ENCODE measurements around the gene FAM241B.

The FAM241B gene

DNA sequence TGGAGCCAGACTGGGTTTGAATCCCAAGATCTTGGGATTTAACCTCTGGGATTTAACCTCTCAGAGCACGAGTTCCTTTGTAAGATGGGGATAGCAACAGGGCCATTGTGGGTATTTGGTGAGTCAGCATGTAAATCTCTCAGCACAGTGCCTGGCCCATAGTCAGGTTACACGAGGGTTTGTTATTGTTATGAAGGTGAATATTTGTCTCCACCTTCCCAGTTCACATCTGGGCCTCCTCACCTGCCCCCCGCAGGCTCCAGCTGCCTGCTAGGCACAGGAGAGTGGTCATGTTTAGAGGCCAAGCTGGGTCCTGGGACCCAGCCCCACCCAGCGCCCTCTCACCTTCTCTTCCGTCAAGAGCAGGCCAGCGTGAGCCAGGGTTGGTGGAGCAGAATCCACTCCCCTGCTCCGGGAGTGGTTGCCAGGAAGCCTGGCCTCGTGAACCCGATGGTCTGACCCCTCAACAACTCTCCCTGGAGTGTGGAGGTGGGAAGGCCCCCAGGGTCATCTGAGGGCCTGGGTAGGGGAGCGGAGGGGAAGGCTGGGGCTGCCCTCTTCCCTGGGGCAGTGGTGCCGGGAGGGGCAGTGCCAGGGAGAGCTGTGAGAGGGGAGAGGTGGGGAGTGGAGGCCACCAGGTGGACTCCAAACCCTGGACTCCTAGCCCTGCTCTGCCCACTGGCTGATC is 26.0 kb downstream of the FAM241B start:
- Histone ChIP-seq H3K27me3 (ENCODE audit: insufficient read depth, poor library complexity, severe bottlenecking) (peaks cover 5% of the 10 kb centered on the region), H3K4me3 (replicated peaks; ENCODE audit: insufficient read depth, low read length) (no peak overlapping the region), H3K27ac (replicated peaks) (no peak overlapping the region)
- TF ChIP-seq GABPA (IDR thresholded peaks at IDR 0.05; ENCODE audit: low read depth) = no peak
- TF ChIP-seq POLR2AphosphoS5 (IDR thresholded peaks at IDR 0.05; ENCODE audit: low read depth) = no peak
- TF ChIP-seq SPI1 (IDR thresholded peaks at IDR 0.05; ENCODE audit: borderline replicate concordance, low read depth) = no peak
- TF ChIP-seq, protein P1, sequence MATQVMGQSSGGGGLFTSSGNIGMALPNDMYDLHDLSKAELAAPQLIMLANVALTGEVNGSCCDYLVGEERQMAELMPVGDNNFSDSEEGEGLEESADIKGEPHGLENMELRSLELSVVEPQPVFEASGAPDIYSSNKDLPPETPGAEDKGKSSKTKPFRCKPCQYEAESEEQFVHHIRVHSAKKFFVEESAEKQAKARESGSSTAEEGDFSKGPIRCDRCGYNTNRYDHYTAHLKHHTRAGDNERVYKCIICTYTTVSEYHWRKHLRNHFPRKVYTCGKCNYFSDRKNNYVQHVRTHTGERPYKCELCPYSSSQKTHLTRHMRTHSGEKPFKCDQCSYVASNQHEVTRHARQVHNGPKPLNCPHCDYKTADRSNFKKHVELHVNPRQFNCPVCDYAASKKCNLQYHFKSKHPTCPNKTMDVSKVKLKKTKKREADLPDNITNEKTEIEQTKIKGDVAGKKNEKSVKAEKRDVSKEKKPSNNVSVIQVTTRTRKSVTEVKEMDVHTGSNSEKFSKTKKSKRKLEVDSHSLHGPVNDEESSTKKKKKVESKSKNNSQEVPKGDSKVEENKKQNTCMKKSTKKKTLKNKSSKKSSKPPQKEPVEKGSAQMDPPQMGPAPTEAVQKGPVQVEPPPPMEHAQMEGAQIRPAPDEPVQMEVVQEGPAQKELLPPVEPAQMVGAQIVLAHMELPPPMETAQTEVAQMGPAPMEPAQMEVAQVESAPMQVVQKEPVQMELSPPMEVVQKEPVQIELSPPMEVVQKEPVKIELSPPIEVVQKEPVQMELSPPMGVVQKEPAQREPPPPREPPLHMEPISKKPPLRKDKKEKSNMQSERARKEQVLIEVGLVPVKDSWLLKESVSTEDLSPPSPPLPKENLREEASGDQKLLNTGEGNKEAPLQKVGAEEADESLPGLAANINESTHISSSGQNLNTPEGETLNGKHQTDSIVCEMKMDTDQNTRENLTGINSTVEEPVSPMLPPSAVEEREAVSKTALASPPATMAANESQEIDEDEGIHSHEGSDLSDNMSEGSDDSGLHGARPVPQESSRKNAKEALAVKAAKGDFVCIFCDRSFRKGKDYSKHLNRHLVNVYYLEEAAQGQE (IDR thresholded peaks at IDR 0.05; ENCODE audit: insufficient replicate concordance, low read depth) = no peak
- TF ChIP-seq, protein P2, sequence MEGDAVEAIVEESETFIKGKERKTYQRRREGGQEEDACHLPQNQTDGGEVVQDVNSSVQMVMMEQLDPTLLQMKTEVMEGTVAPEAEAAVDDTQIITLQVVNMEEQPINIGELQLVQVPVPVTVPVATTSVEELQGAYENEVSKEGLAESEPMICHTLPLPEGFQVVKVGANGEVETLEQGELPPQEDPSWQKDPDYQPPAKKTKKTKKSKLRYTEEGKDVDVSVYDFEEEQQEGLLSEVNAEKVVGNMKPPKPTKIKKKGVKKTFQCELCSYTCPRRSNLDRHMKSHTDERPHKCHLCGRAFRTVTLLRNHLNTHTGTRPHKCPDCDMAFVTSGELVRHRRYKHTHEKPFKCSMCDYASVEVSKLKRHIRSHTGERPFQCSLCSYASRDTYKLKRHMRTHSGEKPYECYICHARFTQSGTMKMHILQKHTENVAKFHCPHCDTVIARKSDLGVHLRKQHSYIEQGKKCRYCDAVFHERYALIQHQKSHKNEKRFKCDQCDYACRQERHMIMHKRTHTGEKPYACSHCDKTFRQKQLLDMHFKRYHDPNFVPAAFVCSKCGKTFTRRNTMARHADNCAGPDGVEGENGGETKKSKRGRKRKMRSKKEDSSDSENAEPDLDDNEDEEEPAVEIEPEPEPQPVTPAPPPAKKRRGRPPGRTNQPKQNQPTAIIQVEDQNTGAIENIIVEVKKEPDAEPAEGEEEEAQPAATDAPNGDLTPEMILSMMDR (IDR thresholded peaks at IDR 0.05; ENCODE audit: insufficient read depth, low read length) = no peak
- DNase-seq (ENCODE audit: low read depth in 1 of 2, low spot score in 1 of 2) = no peak

DNA sequence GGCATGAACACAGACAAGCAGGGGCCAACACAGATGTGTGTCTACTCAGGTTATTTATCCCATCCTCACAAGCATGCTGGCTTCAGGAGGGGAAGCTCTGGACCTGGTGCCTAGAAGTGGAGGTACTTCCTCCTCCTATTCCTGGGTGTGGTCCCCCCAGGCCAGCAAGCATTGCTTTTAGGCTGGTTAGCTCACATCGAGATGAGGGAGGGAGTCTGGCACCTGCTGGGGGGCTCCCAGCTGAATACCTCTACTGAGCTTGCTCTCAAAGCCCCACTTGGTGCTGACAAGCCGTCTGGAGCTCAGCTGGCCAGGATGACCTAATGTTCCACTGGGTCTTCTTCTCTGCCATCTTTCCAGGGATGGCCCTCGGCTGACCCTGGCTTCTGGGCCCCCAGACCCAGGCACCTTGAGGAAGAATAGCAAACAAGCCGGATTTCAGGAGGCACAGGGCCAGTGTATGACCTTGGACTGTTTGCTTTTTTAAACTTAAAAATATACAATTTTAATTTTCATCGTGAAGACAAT is 26.8 kb downstream of the FAM241B start:
- Histone ChIP-seq H3K4me3 (replicated peaks; ENCODE audit: insufficient read depth, low read length) (no peak overlapping the region), H3K27ac (replicated peaks) (no peak overlapping the region), H3K27me3 (ENCODE audit: insufficient read depth, poor library complexity, severe bottlenecking) (peaks cover under 1% of the 10 kb centered on the region)
- DNase-seq (ENCODE audit: low read depth in 1 of 2, low spot score in 1 of 2) = no peak
- TF ChIP-seq GABPA (IDR thresholded peaks at IDR 0.05; ENCODE audit: low read depth) (no peak), SPI1 (IDR thresholded peaks at IDR 0.05; ENCODE audit: borderline replicate concordance, low read depth) (no peak), POLR2AphosphoS5 (IDR thresholded peaks at IDR 0.05; ENCODE audit: low read depth) (no peak)
- TF ChIP-seq, protein P1 (IDR thresholded peaks at IDR 0.05; ENCODE audit: insufficient replicate concordance, low read depth) = no peak
- TF ChIP-seq, protein P2 (IDR thresholded peaks at IDR 0.05; ENCODE audit: insufficient read depth, low read length) = no peak

DNA sequence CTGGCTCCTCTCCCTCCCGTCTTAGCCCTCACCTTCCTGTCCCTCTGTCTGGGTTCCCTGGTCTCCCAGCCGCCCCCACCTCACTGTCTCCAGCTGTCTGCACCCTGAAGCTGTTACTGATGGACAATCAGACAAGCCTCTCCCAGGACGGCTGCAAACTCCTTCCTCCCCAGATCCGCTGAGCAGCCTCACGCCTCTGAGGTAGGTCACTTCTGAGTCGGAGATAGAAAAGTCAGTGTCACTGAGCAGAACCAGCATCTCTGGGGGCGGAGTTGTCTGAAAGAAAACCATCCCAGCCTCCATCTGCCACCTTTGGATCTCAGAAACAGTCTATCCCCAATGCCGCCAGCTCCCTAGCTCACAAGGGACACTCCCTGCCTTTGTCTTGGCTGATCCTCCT is 27.4 kb downstream of the FAM241B start:
- no peak for DNase-seq (ENCODE audit: low read depth in 1 of 2, low spot score in 1 of 2)
- Histone ChIP-seq H3K27ac (replicated peaks) (no peak overlapping the region), H3K4me3 (replicated peaks; ENCODE audit: insufficient read depth, low read length) (no peak overlapping the region), H3K27me3 (ENCODE audit: insufficient read depth, poor library complexity, severe bottlenecking) (no peaks in the 10 kb centered on the region)
- TF ChIP-seq, protein P2 (IDR thresholded peaks at IDR 0.05; ENCODE audit: insufficient read depth, low read length) = no peak
- TF ChIP-seq POLR2AphosphoS5 (IDR thresholded peaks at IDR 0.05; ENCODE audit: low read depth) (no peak), SPI1 (IDR thresholded peaks at IDR 0.05; ENCODE audit: borderline replicate concordance, low read depth) (no peak), GABPA (IDR thresholded peaks at IDR 0.05; ENCODE audit: low read depth) (no peak)
- TF ChIP-seq, protein P1 (IDR thresholded peaks at IDR 0.05; ENCODE audit: insufficient replicate concordance, low read depth) = no peak
